ENCODE results near the gene OSBP2.

OSBP2 gene

DNA sequence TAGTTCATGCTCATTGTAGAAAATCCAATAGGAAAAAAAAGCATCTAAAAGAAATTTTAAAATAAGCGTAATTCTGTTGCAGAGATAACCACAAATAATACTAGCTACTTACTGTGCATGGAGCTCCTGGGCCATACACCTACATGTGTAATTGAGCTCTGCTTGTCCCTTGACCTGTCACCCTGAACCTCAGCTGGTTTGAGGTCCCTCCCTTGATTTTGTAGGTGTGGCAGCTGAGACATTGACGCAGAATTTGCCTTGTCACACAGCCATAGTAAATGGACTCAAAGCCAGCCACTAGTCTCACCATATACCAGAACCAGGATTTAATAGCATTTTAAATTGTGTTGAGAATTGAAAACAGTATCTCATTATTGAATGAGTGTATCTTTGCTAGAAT, 138.6 kb downstream of the OSBP2 start:
- TF ChIP-seq CTCF (IDR thresholded peaks at IDR 0.05; ENCODE audit: control insufficient read depth, insufficient read depth, low read depth, low read length, missing control alignments) = no peak
- DNase-seq (ENCODE audit: low read depth) = no peak
- no peak overlapping the region for H3K4me3 ChIP-seq (ENCODE audit: control insufficient read depth, low read depth, low read length)

DNA sequence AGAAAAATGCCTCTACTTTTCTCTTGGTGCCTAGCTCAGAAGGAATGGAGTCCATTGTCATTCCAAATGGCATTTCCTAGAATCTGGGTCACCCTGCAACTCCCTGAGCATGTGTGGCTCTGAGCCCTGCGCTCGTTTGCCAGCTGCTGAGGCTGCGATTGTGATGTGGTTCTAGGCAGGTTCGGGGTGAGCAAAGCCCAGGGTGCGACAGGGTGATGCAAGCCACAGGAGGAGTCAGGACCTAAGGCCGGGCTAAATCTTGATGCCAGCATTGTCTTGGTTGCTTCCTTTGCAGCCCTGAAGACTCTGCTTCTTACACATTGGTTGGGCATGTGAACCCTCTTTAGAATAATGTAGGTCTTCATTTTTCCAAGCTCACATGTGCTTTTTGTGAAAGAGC, 142.9 kb downstream of the OSBP2 start:
- DNase-seq (ENCODE audit: low read depth) = no peak
- TF ChIP-seq CTCF (IDR thresholded peaks at IDR 0.05; ENCODE audit: control insufficient read depth, insufficient read depth, low read depth, low read length, missing control alignments) = no peak
- H3K4me3 ChIP-seq (ENCODE audit: control insufficient read depth, low read depth, low read length) = no peak overlapping the region

DNA sequence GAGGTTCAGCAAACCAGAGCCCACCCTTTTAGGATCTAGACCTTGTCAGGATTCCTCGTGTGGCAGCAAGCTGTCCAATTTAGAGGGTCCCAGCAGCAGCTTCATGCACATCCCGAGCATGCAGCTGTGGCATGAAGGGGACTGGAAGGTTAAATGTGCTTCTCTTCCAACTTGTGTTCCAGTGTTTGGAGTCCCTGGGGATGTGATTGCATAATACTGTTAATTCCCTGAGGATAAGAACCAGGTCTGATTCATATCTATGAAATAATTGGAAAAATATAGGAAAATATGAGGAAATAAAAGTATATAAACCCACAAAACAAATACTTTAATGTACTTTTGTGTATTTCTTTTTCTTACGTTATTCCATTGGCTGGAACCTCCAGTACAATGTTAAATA, 143.4 kb downstream of the OSBP2 start:
- no peak for DNase-seq (ENCODE audit: low read depth)
- TF ChIP-seq CTCF (IDR thresholded peaks at IDR 0.05; ENCODE audit: control insufficient read depth, insufficient read depth, low read depth, low read length, missing control alignments) = no peak

GRCh38 chr22:30841273-30841672, 146.6 kb downstream of the OSBP2 start:
- H3K4me3 ChIP-seq (ENCODE audit: control insufficient read depth, low read depth, low read length) = no peak overlapping the region
- no peak for DNase-seq (ENCODE audit: low read depth)
- TF ChIP-seq CTCF (IDR thresholded peaks at IDR 0.05; ENCODE audit: control insufficient read depth, insufficient read depth, low read depth, low read length, missing control alignments) = no peak

More for the DNA sequence above, 143.4 kb downstream of the OSBP2 start:
- H3K4me3 ChIP-seq (ENCODE audit: control insufficient read depth, low read depth, low read length) = no peak overlapping the region

GRCh38 chr22:30843245-30843644, 148.6 kb downstream of the OSBP2 start:
- H3K4me3 ChIP-seq (ENCODE audit: control insufficient read depth, low read depth, low read length) = no peak overlapping the region
- no peak for TF ChIP-seq CTCF (IDR thresholded peaks at IDR 0.05; ENCODE audit: control insufficient read depth, insufficient read depth, low read depth, low read length, missing control alignments)
- DNase-seq (ENCODE audit: low read depth) = no peak

DNA sequence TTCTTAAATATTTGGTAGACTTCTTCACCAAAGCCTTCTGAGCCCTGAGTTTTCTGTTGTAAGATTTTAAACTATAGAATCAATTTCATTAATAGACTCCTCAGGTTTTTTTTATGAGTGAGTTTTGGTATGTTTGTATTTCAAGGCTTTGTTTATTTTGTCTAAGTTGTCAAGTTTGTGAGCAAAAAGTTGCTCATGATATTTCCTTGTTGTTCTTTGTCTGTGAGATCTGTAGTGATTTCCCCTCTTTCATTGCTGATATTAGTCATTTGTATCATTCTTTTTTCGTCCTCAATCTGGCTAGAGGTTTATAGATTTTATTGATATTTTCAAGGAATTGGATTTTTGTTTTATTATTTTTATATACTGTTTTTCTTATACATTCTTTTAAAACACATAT, 152.9 kb downstream of the OSBP2 start:
- H3K4me3 ChIP-seq (ENCODE audit: control insufficient read depth, low read depth, low read length) = no peak overlapping the region
- DNase-seq (ENCODE audit: low read depth) = no peak
- no peak for TF ChIP-seq CTCF (IDR thresholded peaks at IDR 0.05; ENCODE audit: control insufficient read depth, insufficient read depth, low read depth, low read length, missing control alignments)

- DNase-seq (ENCODE audit: low read depth) = no peak
- H3K4me3 ChIP-seq (ENCODE audit: control insufficient read depth, low read depth, low read length) = no peak overlapping the region
Measured at GRCh38 chr22:30855266-30855665, 160.6 kb downstream of the OSBP2 start.

More at GRCh38 chr22:30855266-30855665, 160.6 kb downstream of the OSBP2 start:
- TF ChIP-seq CTCF (IDR thresholded peaks at IDR 0.05; ENCODE audit: control insufficient read depth, insufficient read depth, low read depth, low read length, missing control alignments) = no peak
